H9 (cell line): ENCODE measurements around the gene STXBP6. TPM values are rescaled to one million over a fixed set of nuclear protein-coding genes. Genes with fewer than 3 reads are reported as not detected.

Experiments
- DNase-seq: peaks from one replicate; pipeline ENCODE4 v3.0.0-alpha.2; 2017
- H2AFZ ChIP-seq: one replicate; pipeline ENCODE4 v1.6.1; 2013; ENCODE audit warnings: mild to moderate bottlenecking, low read length, control low read depth, moderate library complexity
- H2AK5ac ChIP-seq: 2 replicates; pipeline ENCODE4 v1.6.1; 2013; ENCODE audit warnings: low read length, control low read depth, mixed read lengths; ENCODE audit not compliant: insufficient read length
- H2BK120ac ChIP-seq: one replicate; pipeline ENCODE4 v1.6.1; 2013; ENCODE audit warnings: low read depth, mild to moderate bottlenecking, low read length, control low read depth, inconsistent platforms; ENCODE audit not compliant: poor library complexity, severe bottlenecking
- H2BK12ac ChIP-seq: 2 replicates; pipeline ENCODE4 v1.6.1; 2013; ENCODE audit warnings: low read length, control low read depth, mixed read lengths, low read depth; ENCODE audit not compliant: insufficient read length
- H2BK15ac ChIP-seq: 2 replicates; pipeline ENCODE4 v1.6.1; 2013; ENCODE audit warnings: low read depth, low read length, control low read depth
- H2BK20ac ChIP-seq: one replicate; pipeline ENCODE4 v1.6.1; 2013; ENCODE audit warnings: low read depth, mild to moderate bottlenecking, low read length, control low read depth, inconsistent platforms; ENCODE audit not compliant: poor library complexity, severe bottlenecking
- H2BK5ac ChIP-seq: 2 replicates; pipeline ENCODE4 v1.6.1; 2013; ENCODE audit warnings: low read length, control low read depth, mixed read lengths; ENCODE audit not compliant: insufficient read length
- H3K14ac ChIP-seq: 2 replicates; pipeline ENCODE4 v1.6.1; 2013; ENCODE audit warnings: low read length, control low read depth; ENCODE audit not compliant: insufficient read depth
- H3K18ac ChIP-seq: 2 replicates; pipeline ENCODE4 v1.6.1; 2013; ENCODE audit warnings: low read depth, mild to moderate bottlenecking, mixed read lengths, low read length, control low read depth; ENCODE audit not compliant: insufficient read length
- H3K23ac ChIP-seq: 2 replicates; pipeline ENCODE4 v1.6.1; 2013; ENCODE audit warnings: low read length, control low read depth, mixed read lengths, low read depth; ENCODE audit not compliant: insufficient read length
- H3K23me2 ChIP-seq: 2 replicates; pipeline ENCODE4 v1.6.1; 2013; ENCODE audit warnings: low read depth, mild to moderate bottlenecking, mixed read lengths, low read length, control low read depth; ENCODE audit not compliant: insufficient read length, poor library complexity, severe bottlenecking
- H3K27ac ChIP-seq: 2 replicates; pipeline ENCODE4 v1.5.1; 2013; ENCODE audit warnings: low read length, control low read depth, mixed read lengths, low read depth; ENCODE audit not compliant: insufficient read length
- H3K27me3 ChIP-seq: 2 replicates; pipeline ENCODE4 v1.6.1; 2013; ENCODE audit warnings: low read length, control low read depth, inconsistent platforms; ENCODE audit not compliant: insufficient read depth
- H3K4ac ChIP-seq: 2 replicates; pipeline ENCODE4 v1.6.1; 2013; ENCODE audit warnings: low read depth, mild to moderate bottlenecking, control low read depth, inconsistent platforms, low read length, moderate library complexity
- H3K4me1 ChIP-seq: 2 replicates; pipeline ENCODE4 v1.6.1; 2013; ENCODE audit warnings: low read length, control low read depth, inconsistent platforms; ENCODE audit not compliant: insufficient read depth
- H3K4me2 ChIP-seq: 2 replicates; pipeline ENCODE4 v1.6.1; 2013; ENCODE audit warnings: low read length, control low read depth, mixed read lengths; ENCODE audit not compliant: insufficient read length, insufficient read depth
- H3K56ac ChIP-seq: 2 replicates; pipeline ENCODE4 v1.6.1; 2013; ENCODE audit warnings: low read depth, mild to moderate bottlenecking, mixed read lengths, low read length, control low read depth; ENCODE audit not compliant: insufficient read length
- H3K79me1 ChIP-seq: 2 replicates; pipeline ENCODE4 v1.6.1; 2013; ENCODE audit warnings: low read depth, mild to moderate bottlenecking, moderate library complexity, low read length, control low read depth, inconsistent platforms; ENCODE audit not compliant: insufficient read depth, poor library complexity, severe bottlenecking
- H3K79me2 ChIP-seq: 2 replicates; pipeline ENCODE4 v1.6.1; 2013; ENCODE audit warnings: low read length, control low read depth, inconsistent platforms; ENCODE audit not compliant: insufficient read depth
- H3K9ac ChIP-seq: 2 replicates; pipeline ENCODE4 v1.6.1; 2013; ENCODE audit warnings: low read length, control low read depth, mixed read lengths; ENCODE audit not compliant: insufficient read length; ENCODE audit errors: extremely low read depth
- H3K9me3 ChIP-seq: one replicate; pipeline ENCODE4 v1.6.1; 2013; ENCODE audit warnings: low read depth, low read length, inconsistent platforms; ENCODE audit not compliant: control insufficient read depth
- H3T11ph ChIP-seq: one replicate; pipeline ENCODE4 v1.6.1; 2013; ENCODE audit warnings: mild to moderate bottlenecking, low read length, control low read depth, inconsistent platforms
- H4K20me1 ChIP-seq: one replicate; pipeline ENCODE4 v1.6.1; 2013; ENCODE audit not compliant: control insufficient read depth, insufficient read length, insufficient read depth
- H4K5ac ChIP-seq: 2 replicates; pipeline ENCODE4 v1.6.1; 2013; ENCODE audit warnings: low read depth, mild to moderate bottlenecking, mixed read lengths, low read length, control low read depth; ENCODE audit not compliant: insufficient read length
- H4K8ac ChIP-seq: replicated peaks from 2 replicates; pipeline ENCODE4 v1.6.1; 2013; ENCODE audit warnings: low read length, control low read depth, mixed read lengths, low read depth; ENCODE audit not compliant: insufficient read length
- H4K91ac ChIP-seq: 2 replicates; pipeline ENCODE4 v1.6.1; 2013; ENCODE audit warnings: low read depth, mild to moderate bottlenecking, moderate library complexity, mixed read lengths, low read length, control low read depth; ENCODE audit not compliant: insufficient read length
- H3K27ac Mint-ChIP-seq, 3 experiments: 2 replicates in 2 of 3; 3 replicates in 1 of 3; pipeline ENCODE4 v1.8.0; 2020 to 2021; ENCODE audit warnings: mixed read lengths in 3 of 3, mild to moderate bottlenecking in 1 of 3, moderate library complexity in 1 of 3
- H3K27me3 Mint-ChIP-seq: 2 replicates; pipeline ENCODE4 v1.8.0; 2021; ENCODE audit warnings: low read depth, mild to moderate bottlenecking, moderate library complexity, mixed read lengths
- H3K36me3 Mint-ChIP-seq, 3 experiments: 2 replicates in 2 of 3; 3 replicates in 1 of 3; pipeline ENCODE4 v1.8.0; 2020 to 2021; ENCODE audit warnings: low read depth in 3 of 3, mixed read lengths in 3 of 3; ENCODE audit not compliant: insufficient read depth in 1 of 3
- H3K4me1 Mint-ChIP-seq, 2 experiments: 2 replicates each; pipeline ENCODE4 v1.8.0; 2020; ENCODE audit warnings: mixed read lengths in 2 of 2
- H3K4me3 Mint-ChIP-seq, 2 experiments: 2 replicates in 1 of 2; 3 replicates in 1 of 2; pipeline ENCODE4 v1.8.0; 2020 to 2021; ENCODE audit warnings: mild to moderate bottlenecking in 2 of 2, mixed read lengths in 2 of 2, moderate library complexity in 1 of 2
- H3K9me3 Mint-ChIP-seq, 2 experiments: 2 replicates in 1 of 2; 3 replicates in 1 of 2; pipeline ENCODE4 v1.8.0; 2020; ENCODE audit warnings: mild to moderate bottlenecking in 2 of 2, mixed read lengths in 2 of 2, moderate library complexity in 1 of 2
- WGBS: extraction: QIAGEN DNeasy Blood & Tissue Kit; methylation state at CpG from one replicate; pipeline ENCODE4 v1.1.7; 2013; ENCODE audit warnings: missing lambda C conversion rate, low lambda C conversion rate, mixed read lengths; ENCODE audit not compliant: insufficient read length; ENCODE audit errors: extremely low coverage; 5-methylcytosine and 5-hydroxymethylcytosine counted together
- total RNA-seq: library from RNA; stranded (reverse); gene quantifications from 2 replicates; pipeline ENCODE4 v1.2.1, GENCODE V29; 2021
- TF ChIP-seq, protein P1 (sequence below): fragments of 200-600 bp; sonication (generic); conservative IDR thresholded peaks from 3 replicates; pipeline ENCODE4 v1.8.0; 2021; ENCODE audit warnings: antibody characterized with exemption, mild to moderate bottlenecking

STXBP6 gene
- total RNA-seq, 1 experiment from 2014 or later: 3.6 TPM

DNA sequence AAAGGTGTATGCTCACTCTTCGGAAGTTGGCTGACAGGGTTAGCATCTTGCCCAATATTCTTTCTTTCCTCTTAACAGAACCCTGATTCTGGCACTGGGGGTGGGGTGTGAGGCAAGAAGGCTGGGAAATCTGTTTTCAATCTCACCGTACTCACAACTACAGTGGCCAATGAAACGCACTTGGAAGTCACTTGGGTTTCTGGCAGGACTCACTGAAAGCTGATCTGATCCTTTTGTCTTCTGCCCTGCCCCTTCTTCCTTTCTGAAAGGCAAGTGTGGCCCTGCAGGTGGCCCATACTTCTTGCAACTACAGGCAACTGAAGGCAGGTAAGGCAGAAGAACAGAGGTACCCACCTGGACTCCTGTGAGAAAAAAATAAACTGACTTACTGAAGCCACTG, 106.9 kb downstream of the STXBP6 start:
- Mint-ChIP-seq H3K36me3 (no peaks in the 10 kb centered on the region; a peak in 1 of 7 replicates), H3K9me3 (no peaks in the 10 kb centered on the region), H3K4me3 (peak overlapping the region in 1 of 2 experiments; percentile 47; a peak in 1 of 5 replicates), H3K27ac (peak overlapping the region; percentile 93 to 98 (median 96); a peak in 6 of 7 replicates), H3K27me3 (no peaks in the 10 kb centered on the region), H3K4me1 (peaks cover 42 to 46% of the 10 kb centered on the region in 2 experiments)
- H3K56ac ChIP-seq: no peak overlapping the region
- H3K23ac ChIP-seq: no peak overlapping the region
- H2BK20ac ChIP-seq: no peak overlapping the region
- H3K14ac ChIP-seq: no peak overlapping the region
- H3K9ac ChIP-seq: no peak overlapping the region
- H4K8ac ChIP-seq: no peak overlapping the region
- peaks cover 14% of the 10 kb centered on the region; the same call in 1 of the 2 replicates for H3K4me1 ChIP-seq
- no peak overlapping the region for H3K18ac ChIP-seq
- no peak overlapping the region for H2BK120ac ChIP-seq
- H2BK15ac ChIP-seq: no peak overlapping the region
- no peak overlapping the region for H2AK5ac ChIP-seq
- no peak overlapping the region for H4K5ac ChIP-seq
- no peaks in the 10 kb centered on the region for H3K9me3 ChIP-seq
- H3K27me3 ChIP-seq: no peaks in the 10 kb centered on the region
- no peak overlapping the region for H3K4me2 ChIP-seq
- no peak overlapping the region for H4K91ac ChIP-seq
- H3K79me2 ChIP-seq: no peaks in the 10 kb centered on the region
- no peaks in the 10 kb centered on the region for H3K79me1 ChIP-seq
- DNase-seq: peak; percentile 90
- H4K20me1 ChIP-seq: no peaks in the 10 kb centered on the region
- WGBS: no CpG with 5 or more reads among the region's 3 CpGs
- no peak overlapping the region for H2BK5ac ChIP-seq
- TF ChIP-seq, protein P1, sequence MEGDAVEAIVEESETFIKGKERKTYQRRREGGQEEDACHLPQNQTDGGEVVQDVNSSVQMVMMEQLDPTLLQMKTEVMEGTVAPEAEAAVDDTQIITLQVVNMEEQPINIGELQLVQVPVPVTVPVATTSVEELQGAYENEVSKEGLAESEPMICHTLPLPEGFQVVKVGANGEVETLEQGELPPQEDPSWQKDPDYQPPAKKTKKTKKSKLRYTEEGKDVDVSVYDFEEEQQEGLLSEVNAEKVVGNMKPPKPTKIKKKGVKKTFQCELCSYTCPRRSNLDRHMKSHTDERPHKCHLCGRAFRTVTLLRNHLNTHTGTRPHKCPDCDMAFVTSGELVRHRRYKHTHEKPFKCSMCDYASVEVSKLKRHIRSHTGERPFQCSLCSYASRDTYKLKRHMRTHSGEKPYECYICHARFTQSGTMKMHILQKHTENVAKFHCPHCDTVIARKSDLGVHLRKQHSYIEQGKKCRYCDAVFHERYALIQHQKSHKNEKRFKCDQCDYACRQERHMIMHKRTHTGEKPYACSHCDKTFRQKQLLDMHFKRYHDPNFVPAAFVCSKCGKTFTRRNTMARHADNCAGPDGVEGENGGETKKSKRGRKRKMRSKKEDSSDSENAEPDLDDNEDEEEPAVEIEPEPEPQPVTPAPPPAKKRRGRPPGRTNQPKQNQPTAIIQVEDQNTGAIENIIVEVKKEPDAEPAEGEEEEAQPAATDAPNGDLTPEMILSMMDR: no peak
- no peak overlapping the region for H3K27ac ChIP-seq
- H3K4ac ChIP-seq: no peak overlapping the region
- H2AFZ ChIP-seq: no peak overlapping the region
- H3K23me2 ChIP-seq: no peaks in the 10 kb centered on the region
- no peak overlapping the region for H2BK12ac ChIP-seq
- no peak overlapping the region for H3T11ph ChIP-seq
